WTC11 (cell line): ENCODE measurements around the gene TRIM26. TPM values are rescaled to one million over a fixed set of nuclear protein-coding genes. Genes with fewer than 3 reads are reported as not detected.

Source experiments
- ATAC-seq: fragments of 200-7000 bp; cut with Tn5 transposase; 2 replicates; pipeline ENCODE4 v1.10.0; 2021; ENCODE audit warnings: mild to moderate bottlenecking, moderate library complexity
- CTCF ChIA-PET: fragments of 300-600 bp; sonication (Branson Sonifier 250); formaldehyde crosslinking; loops from one replicate; lab custom pipeline; 2021; ENCODE audit warnings: antibody characterized with exemption; lab: Charles Lee
- POLR2A ChIA-PET: fragments of 350-600 bp; sonication (Branson Sonifier 250); formaldehyde crosslinking; loops from one replicate; lab custom pipeline; 2021; ENCODE audit warnings: antibody characterized with exemption; lab: Charles Lee
- DNase-seq: peaks from one replicate; pipeline ENCODE4 v3.0.0; 2021; ENCODE audit warnings: low spot score
- H3K27ac Mint-ChIP-seq: 2 replicates; pipeline ENCODE4 v1.8.0; 2021; ENCODE audit warnings: mixed read lengths
- H3K27me3 Mint-ChIP-seq: 2 replicates; pipeline ENCODE4 v1.8.0; 2021; ENCODE audit warnings: low read depth, mild to moderate bottlenecking, moderate library complexity, mixed read lengths
- H3K36me3 Mint-ChIP-seq: 2 replicates; pipeline ENCODE4 v1.8.0; 2021; ENCODE audit warnings: mixed read lengths
- H3K4me1 Mint-ChIP-seq: 2 replicates; pipeline ENCODE4 v1.8.0; 2022; ENCODE audit warnings: mixed read lengths
- H3K4me3 Mint-ChIP-seq: 2 replicates; pipeline ENCODE4 v1.8.0; 2021; ENCODE audit warnings: mild to moderate bottlenecking, moderate library complexity, mixed read lengths
- H3K9me3 Mint-ChIP-seq: 2 replicates; pipeline ENCODE4 v1.8.0; 2021; ENCODE audit warnings: mixed read lengths
- ELF4 ChIP-seq: sonication (generic); formaldehyde crosslinking; IDR thresholded peaks from 2 replicates; pipeline ENCODE4 v1.8.1; 2022; ENCODE audit warnings: low read depth, mild to moderate bottlenecking, moderate library complexity, missing genetic modification reagents
- EMX1 ChIP-seq: fragments of 250-450 bp; sonication (Bioruptor Pico); IDR thresholded peaks from 2 replicates; pipeline ENCODE4 v1.8.0; 2021; ENCODE audit warnings: mild to moderate bottlenecking
- KAT7 ChIP-seq: sonication (generic); formaldehyde crosslinking; IDR thresholded peaks from 2 replicates; pipeline ENCODE4 v1.8.1; 2023; ENCODE audit warnings: missing genetic modification reagents, mild to moderate bottlenecking, borderline replicate concordance
- NFATC4 ChIP-seq: fragments of 250-450 bp; sonication (Bioruptor Pico); IDR thresholded peaks from 2 replicates; pipeline ENCODE4 v1.9.0; 2021; ENCODE audit warnings: mild to moderate bottlenecking
- NR2C2 ChIP-seq: sonication (generic); formaldehyde crosslinking; IDR thresholded peaks from 2 replicates; pipeline ENCODE4 v1.8.0; 2022; ENCODE audit warnings: mild to moderate bottlenecking, missing genetic modification reagents
- OVOL2 ChIP-seq: fragments of 250-450 bp; sonication (Bioruptor Pico); IDR thresholded peaks from 2 replicates; pipeline ENCODE4 v1.9.0; 2021; ENCODE audit warnings: mild to moderate bottlenecking, borderline replicate concordance
- PRDM15 ChIP-seq: sonication (generic); formaldehyde crosslinking; IDR thresholded peaks from 2 replicates; pipeline ENCODE4 v1.8.0; 2022; ENCODE audit warnings: missing genetic modification reagents
- PREB ChIP-seq: sonication (generic); formaldehyde crosslinking; IDR thresholded peaks from 2 replicates; pipeline ENCODE4 v1.8.1; 2022; ENCODE audit warnings: mild to moderate bottlenecking, missing genetic modification reagents, moderate library complexity, borderline replicate concordance
- SOX15 ChIP-seq: fragments of 250-450 bp; sonication (Bioruptor Pico); IDR thresholded peaks from 2 replicates; pipeline ENCODE4 v1.9.0; 2021; ENCODE audit warnings: mild to moderate bottlenecking
- TEAD4 ChIP-seq: sonication (generic); formaldehyde crosslinking; IDR thresholded peaks from 2 replicates; pipeline ENCODE4 v1.8.0; 2022; ENCODE audit warnings: mild to moderate bottlenecking, missing genetic modification reagents
- ZBTB43 ChIP-seq: sonication (generic); formaldehyde crosslinking; IDR thresholded peaks from 2 replicates; pipeline ENCODE4 v1.8.1; 2023; ENCODE audit warnings: mild to moderate bottlenecking, missing genetic modification reagents
- ZNF121 ChIP-seq: sonication (generic); formaldehyde crosslinking; IDR thresholded peaks from 2 replicates; pipeline ENCODE4 v1.8.0; 2023; ENCODE audit warnings: missing genetic modification reagents
- ZNF423 ChIP-seq: fragments of 250-450 bp; sonication (Bioruptor Pico); IDR thresholded peaks from 2 replicates; pipeline ENCODE4 v2.1.2; 2022; ENCODE audit warnings: mild to moderate bottlenecking, moderate library complexity
- ZNF671 ChIP-seq: fragments of 250-450 bp; sonication (Bioruptor Pico); IDR thresholded peaks from 2 replicates; pipeline ENCODE4 v1.8.0; 2021; ENCODE audit warnings: mild to moderate bottlenecking
- total RNA-seq: library from RNA; stranded (reverse); gene quantifications from 3 replicates; pipeline ENCODE4 v1.2.3, GENCODE V29; 2021
- TF ChIP-seq, protein P1 (sequence below): sonication (generic); formaldehyde crosslinking; IDR thresholded peaks from 2 replicates; pipeline ENCODE4 v1.8.1; 2023; ENCODE audit warnings: mild to moderate bottlenecking, missing genetic modification reagents, borderline replicate concordance
- TF ChIP-seq, protein P2 (sequence below): sonication (generic); formaldehyde crosslinking; IDR thresholded peaks from 2 replicates; pipeline ENCODE4 v1.8.0; 2023; ENCODE audit warnings: missing genetic modification reagents
- TF ChIP-seq, protein P3 (sequence below): sonication (generic); formaldehyde crosslinking; conservative IDR thresholded peaks from 2 replicates; pipeline ENCODE4 v1.8.1; 2023; ENCODE audit warnings: mild to moderate bottlenecking, low read depth, missing genetic modification reagents, moderate library complexity

TRIM26 gene
- total RNA-seq, 1 experiment from 2014 or later, result 27.7 TPM

DNA sequence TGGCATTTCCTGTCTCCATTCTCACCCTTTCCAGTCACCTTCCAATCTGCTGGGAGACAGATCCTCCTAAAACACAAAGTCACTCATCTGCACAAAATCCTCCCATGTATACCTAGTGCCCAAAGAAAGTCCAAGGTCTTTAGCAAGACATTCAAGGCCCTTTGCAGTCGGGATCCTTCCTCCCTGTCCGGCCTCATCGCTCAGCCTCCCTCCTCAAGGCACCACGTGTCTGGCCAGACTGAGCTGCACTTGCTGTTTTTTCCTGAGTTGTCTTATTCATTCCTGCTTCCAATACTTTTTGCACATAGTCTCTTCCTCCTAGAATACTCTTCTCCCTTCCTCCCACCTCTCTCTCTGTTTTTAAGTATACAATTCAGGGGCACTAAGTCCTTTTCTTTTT lies 48.5 kb downstream of the TRIM26 start:
- DNase-seq, result no peak
- ATAC-seq, result no peak
- Mint-ChIP-seq H3K27me3 (peaks cover 38% of the 10 kb centered on the region), H3K4me3 (no peak overlapping the region), H3K27ac (no peak overlapping the region), H3K36me3 (no peaks in the 10 kb centered on the region)
- CTCF ChIA-PET, result interaction anchor here (0.8 kb wide), 1 partner anchor 61 kb away, joined by 3 read pairs; no protein-coding TSS in a partner anchor
- TF ChIP-seq TEAD4 (CRISPR knock-in tag) (no peak), NR2C2 (CRISPR knock-in tag) (no peak), NFATC4 (CRISPR knock-in tag) (no peak), ELF4 (no peak), PRDM15 (CRISPR knock-in tag) (no peak), OVOL2 (CRISPR knock-in tag) (no peak), ZNF671 (CRISPR knock-in tag) (no peak), EMX1 (CRISPR knock-in tag) (no peak), PREB (CRISPR knock-in tag) (no peak), ZBTB43 (CRISPR knock-in tag) (no peak), ZNF121 (CRISPR knock-in tag) (no peak)
- TF ChIP-seq, protein P1, sequence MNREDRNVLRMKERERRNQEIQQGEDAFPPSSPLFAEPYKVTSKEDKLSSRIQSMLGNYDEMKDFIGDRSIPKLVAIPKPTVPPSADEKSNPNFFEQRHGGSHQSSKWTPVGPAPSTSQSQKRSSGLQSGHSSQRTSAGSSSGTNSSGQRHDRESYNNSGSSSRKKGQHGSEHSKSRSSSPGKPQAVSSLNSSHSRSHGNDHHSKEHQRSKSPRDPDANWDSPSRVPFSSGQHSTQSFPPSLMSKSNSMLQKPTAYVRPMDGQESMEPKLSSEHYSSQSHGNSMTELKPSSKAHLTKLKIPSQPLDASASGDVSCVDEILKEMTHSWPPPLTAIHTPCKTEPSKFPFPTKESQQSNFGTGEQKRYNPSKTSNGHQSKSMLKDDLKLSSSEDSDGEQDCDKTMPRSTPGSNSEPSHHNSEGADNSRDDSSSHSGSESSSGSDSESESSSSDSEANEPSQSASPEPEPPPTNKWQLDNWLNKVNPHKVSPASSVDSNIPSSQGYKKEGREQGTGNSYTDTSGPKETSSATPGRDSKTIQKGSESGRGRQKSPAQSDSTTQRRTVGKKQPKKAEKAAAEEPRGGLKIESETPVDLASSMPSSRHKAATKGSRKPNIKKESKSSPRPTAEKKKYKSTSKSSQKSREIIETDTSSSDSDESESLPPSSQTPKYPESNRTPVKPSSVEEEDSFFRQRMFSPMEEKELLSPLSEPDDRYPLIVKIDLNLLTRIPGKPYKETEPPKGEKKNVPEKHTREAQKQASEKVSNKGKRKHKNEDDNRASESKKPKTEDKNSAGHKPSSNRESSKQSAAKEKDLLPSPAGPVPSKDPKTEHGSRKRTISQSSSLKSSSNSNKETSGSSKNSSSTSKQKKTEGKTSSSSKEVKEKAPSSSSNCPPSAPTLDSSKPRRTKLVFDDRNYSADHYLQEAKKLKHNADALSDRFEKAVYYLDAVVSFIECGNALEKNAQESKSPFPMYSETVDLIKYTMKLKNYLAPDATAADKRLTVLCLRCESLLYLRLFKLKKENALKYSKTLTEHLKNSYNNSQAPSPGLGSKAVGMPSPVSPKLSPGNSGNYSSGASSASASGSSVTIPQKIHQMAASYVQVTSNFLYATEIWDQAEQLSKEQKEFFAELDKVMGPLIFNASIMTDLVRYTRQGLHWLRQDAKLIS (CRISPR knock-in tag), result no peak
- TF ChIP-seq, protein P2, sequence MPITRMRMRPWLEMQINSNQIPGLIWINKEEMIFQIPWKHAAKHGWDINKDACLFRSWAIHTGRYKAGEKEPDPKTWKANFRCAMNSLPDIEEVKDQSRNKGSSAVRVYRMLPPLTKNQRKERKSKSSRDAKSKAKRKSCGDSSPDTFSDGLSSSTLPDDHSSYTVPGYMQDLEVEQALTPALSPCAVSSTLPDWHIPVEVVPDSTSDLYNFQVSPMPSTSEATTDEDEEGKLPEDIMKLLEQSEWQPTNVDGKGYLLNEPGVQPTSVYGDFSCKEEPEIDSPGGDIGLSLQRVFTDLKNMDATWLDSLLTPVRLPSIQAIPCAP, result no peak
- TF ChIP-seq, all 79 proteins: peak for 0
- POLR2A ChIA-PET, result no interaction called here
- peaks cover 8% of the 10 kb centered on the region for H3K4me1 Mint-ChIP-seq
- no peaks in the 10 kb centered on the region; the same call in 1 of the 2 replicates for H3K9me3 Mint-ChIP-seq

DNA sequence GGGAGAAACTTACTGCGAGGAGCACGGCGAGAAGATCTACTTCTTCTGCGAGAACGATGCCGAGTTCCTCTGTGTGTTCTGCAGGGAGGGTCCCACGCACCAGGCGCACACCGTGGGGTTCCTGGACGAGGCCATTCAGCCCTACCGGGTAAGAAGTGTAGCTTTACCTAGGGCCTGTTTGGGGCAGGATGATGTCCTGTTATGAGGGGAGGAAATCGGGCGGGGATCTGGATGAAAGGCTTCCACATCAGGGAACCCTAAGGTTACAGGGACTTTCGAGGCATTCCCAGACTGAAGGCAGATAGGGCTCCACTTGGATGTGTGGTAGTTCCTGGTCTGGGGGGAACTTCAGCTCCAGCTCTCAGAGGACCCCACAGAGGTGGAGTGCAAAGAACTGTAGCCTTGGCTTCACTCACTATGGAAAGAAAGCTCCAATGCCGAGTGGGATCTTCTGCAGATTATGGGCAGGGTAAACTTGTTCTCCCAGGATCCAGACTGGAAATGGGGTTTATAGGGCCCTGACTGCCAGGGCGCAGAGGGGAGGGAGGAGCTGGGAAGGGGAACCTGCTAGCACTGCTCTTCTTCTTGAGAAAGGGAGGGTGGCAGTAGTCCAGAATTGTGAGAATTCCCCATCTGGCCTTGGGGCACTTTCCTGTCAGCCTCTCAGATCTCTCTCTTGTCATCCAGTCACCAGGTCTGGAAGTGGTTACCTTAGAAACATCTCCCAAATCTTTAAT lies 49.1 kb downstream of the TRIM26 start:
- CTCF ChIA-PET, result interaction anchor here (0.8 kb wide), 1 partner anchor 60 kb away, joined by 3 read pairs; no protein-coding TSS in a partner anchor
- Mint-ChIP-seq H3K4me3 (no peak overlapping the region), H3K36me3 (no peaks in the 10 kb centered on the region), H3K27me3 (peaks cover 42% of the 10 kb centered on the region), H3K4me1 (peaks cover 5% of the 10 kb centered on the region), H3K9me3 (no peaks in the 10 kb centered on the region; the same call in 1 of the 2 replicates), H3K27ac (no peak overlapping the region)
- ATAC-seq (no peak), DNase-seq (no peak)
- TF ChIP-seq ZNF121 (CRISPR knock-in tag) (no peak), SOX15 (no peak), ZNF423 (CRISPR knock-in tag) (no peak), KAT7 (no peak)
- TF ChIP-seq, protein P3, sequence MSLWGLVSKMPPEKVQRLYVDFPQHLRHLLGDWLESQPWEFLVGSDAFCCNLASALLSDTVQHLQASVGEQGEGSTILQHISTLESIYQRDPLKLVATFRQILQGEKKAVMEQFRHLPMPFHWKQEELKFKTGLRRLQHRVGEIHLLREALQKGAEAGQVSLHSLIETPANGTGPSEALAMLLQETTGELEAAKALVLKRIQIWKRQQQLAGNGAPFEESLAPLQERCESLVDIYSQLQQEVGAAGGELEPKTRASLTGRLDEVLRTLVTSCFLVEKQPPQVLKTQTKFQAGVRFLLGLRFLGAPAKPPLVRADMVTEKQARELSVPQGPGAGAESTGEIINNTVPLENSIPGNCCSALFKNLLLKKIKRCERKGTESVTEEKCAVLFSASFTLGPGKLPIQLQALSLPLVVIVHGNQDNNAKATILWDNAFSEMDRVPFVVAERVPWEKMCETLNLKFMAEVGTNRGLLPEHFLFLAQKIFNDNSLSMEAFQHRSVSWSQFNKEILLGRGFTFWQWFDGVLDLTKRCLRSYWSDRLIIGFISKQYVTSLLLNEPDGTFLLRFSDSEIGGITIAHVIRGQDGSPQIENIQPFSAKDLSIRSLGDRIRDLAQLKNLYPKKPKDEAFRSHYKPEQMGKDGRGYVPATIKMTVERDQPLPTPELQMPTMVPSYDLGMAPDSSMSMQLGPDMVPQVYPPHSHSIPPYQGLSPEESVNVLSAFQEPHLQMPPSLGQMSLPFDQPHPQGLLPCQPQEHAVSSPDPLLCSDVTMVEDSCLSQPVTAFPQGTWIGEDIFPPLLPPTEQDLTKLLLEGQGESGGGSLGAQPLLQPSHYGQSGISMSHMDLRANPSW (CRISPR knock-in tag), result no peak
- POLR2A ChIA-PET, result interaction anchor here (0.5 kb wide), 1 partner anchor 49 kb away, joined by 3 read pairs; the partner anchor contains the start of gene TRIM26
